ENCODE measurements around the gene CDK8. TPM values are rescaled to one million over a fixed set of nuclear protein-coding genes. Genes with fewer than 3 reads are reported as not detected.

Gene CDK8
- total RNA-seq, 1 donor from 2014 or later, result 10.3 TPM

Other genes starting within 250 kb of the CDK8 start
- 0.22 TPM for gene SHISA2, start 202.1 kb upstream of the CDK8 start, total RNA-seq
- 19.7 TPM for gene RNF6, start 31.8 kb upstream of the CDK8 start, total RNA-seq

Measured in Right ventricle myocardium inferior (tissue), 1 donor.